Endothelial cell of umbilical vein (primary cell): Measurements from ENCODE around the gene CHERP. TPM values are rescaled to one million over a fixed set of nuclear protein-coding genes. Genes with fewer than 3 reads are reported as not detected.

Source experiments
- BruUV-seq: library from RNA; stranded (reverse); fragments of 400-500 nt; replicated peaks from 2 replicates; lab custom pipeline; 2021; lab: Mats Ljungman, UMichigan
- CTCF ChIA-PET: fragments of 300-600, 350-600 bp; sonication (Branson Sonifier 250); formaldehyde crosslinking; loops from one replicate; lab custom pipeline; 2021; ENCODE audit warnings: antibody characterized with exemption, inconsistent platforms; lab: Charles Lee
- POLR2A ChIA-PET: fragments of 300-600, 350-600 bp; sonication (Branson Sonifier 250); formaldehyde crosslinking; loops from one replicate; lab custom pipeline; 2021; ENCODE audit warnings: antibody characterized with exemption, inconsistent platforms; lab: Charles Lee
- DNase-seq: peaks from one replicate; pipeline ENCODE4 v3.0.0-alpha.2; 2011; ENCODE audit warnings: low read depth, low spot score
- FAIRE-seq: peaks from 2 replicates; lab custom pipeline; 2011; peaks lifted over from hg19 to GRCh38; lab: Jason Lieb, UNC
- H2AFZ ChIP-seq: 2 replicates; pipeline ENCODE4 v1.6.0; 2012; ENCODE audit warnings: low read depth, low read length, control low read depth, inconsistent platforms
- H3K27ac ChIP-seq: 2 replicates; pipeline ENCODE4 v1.5.1; 2011; ENCODE audit warnings: low read depth, mild to moderate bottlenecking, control low read depth, low read length, moderate library complexity; ENCODE audit not compliant: insufficient read depth
- H3K27me3 ChIP-seq, 2 experiments: 2 replicates each; pipeline versions ENCODE4 v1.6.0 to v1.6.1; 2011; ENCODE audit warnings: low read length in 2 of 2, mixed read lengths in 1 of 2; ENCODE audit not compliant: control insufficient read depth in 2 of 2, insufficient read depth in 2 of 2
- H3K36me3 ChIP-seq, 2 experiments: 2 replicates in 1 of 2; 3 replicates in 1 of 2; pipeline ENCODE4 v1.5.1; 2011; ENCODE audit warnings: low read length in 2 of 2, mild to moderate bottlenecking in 1 of 2, moderate library complexity in 1 of 2; ENCODE audit not compliant: control insufficient read depth in 2 of 2, insufficient read depth in 2 of 2; ENCODE audit errors: extremely low read depth in 1 of 2
- H3K4me1 ChIP-seq: 3 replicates; pipeline ENCODE4 v1.5.1; 2011; ENCODE audit warnings: mild to moderate bottlenecking, low read length; ENCODE audit not compliant: control insufficient read depth, insufficient read depth; ENCODE audit errors: extremely low read depth
- H3K4me2 ChIP-seq: 2 replicates; pipeline ENCODE4 v1.6.1; 2011; ENCODE audit warnings: low read length, control low read depth, mixed read lengths; ENCODE audit not compliant: insufficient read depth
- H3K4me3 ChIP-seq, 3 experiments: fragments of 200-600 bp in 1 of 3; sonication (generic), shearing (Covaris generic) in 1 of 3; replicated peaks in 1 of 3; 2 replicates each; pipeline ENCODE4 v1.5.1; 2011 to 2016; ENCODE audit warnings: control low read depth in 3 of 3, low read length in 3 of 3, mild to moderate bottlenecking in 2 of 3, inconsistent platforms in 1 of 3, low read depth in 1 of 3, moderate library complexity in 1 of 3; ENCODE audit not compliant: insufficient read depth in 1 of 3
- H3K79me2 ChIP-seq: 2 replicates; pipeline ENCODE4 v1.6.0; 2012; ENCODE audit warnings: low read length, inconsistent platforms; ENCODE audit not compliant: control insufficient read depth, insufficient read depth
- H3K9ac ChIP-seq: replicated peaks from 2 replicates; pipeline ENCODE3; 2011; ENCODE audit warnings: low read length, control low read depth; ENCODE audit not compliant: insufficient read depth; ENCODE audit errors: extremely low read depth
- H3K9me1 ChIP-seq: replicated peaks from 3 replicates; pipeline ENCODE4 v1.6.0; 2011; ENCODE audit warnings: mild to moderate bottlenecking, low read length; ENCODE audit not compliant: control insufficient read depth, insufficient read depth; ENCODE audit errors: extremely low read depth
- H3K9me3 ChIP-seq: replicated peaks from 2 replicates; pipeline ENCODE4 v1.5.1; 2012; ENCODE audit warnings: low read length, inconsistent platforms; ENCODE audit not compliant: control insufficient read depth, insufficient read depth
- H4K20me1 ChIP-seq: replicated peaks from 2 replicates; pipeline ENCODE3; 2011; ENCODE audit warnings: mild to moderate bottlenecking, low read length; ENCODE audit not compliant: control insufficient read depth, insufficient read depth; ENCODE audit errors: extremely low read depth
- CTCF ChIP-seq, 2 donors: IDR thresholded peaks; 1 replicate in 1 of 2; 2 replicates in 1 of 2; pipeline ENCODE4 v1.5.1; 2011; ENCODE audit warnings: low read length in 2 of 2, mild to moderate bottlenecking in 2 of 2, moderate library complexity in 2 of 2, control low read depth in 1 of 2, inconsistent platforms in 1 of 2, low read depth in 1 of 2; ENCODE audit not compliant: insufficient read depth in 1 of 2; ENCODE audit errors: extremely low read depth in 1 of 2
- FOS ChIP-seq: IDR thresholded peaks from 2 replicates; pipeline ENCODE4 v1.6.1; 2011; ENCODE audit warnings: mild to moderate bottlenecking, low read length, moderate library complexity, borderline replicate concordance; ENCODE audit not compliant: insufficient read depth
- MYC ChIP-seq: IDR thresholded peaks from one replicate; pipeline ENCODE4 v1.6.1; 2011; ENCODE audit warnings: mild to moderate bottlenecking, low read depth, low read length
- POLR2A ChIP-seq: IDR thresholded peaks from 2 replicates; pipeline ENCODE4 v1.6.1; 2012; ENCODE audit warnings: low read depth, mild to moderate bottlenecking, control low read depth, low read length
- dilution Hi-C: fragments of 300-500 bp; cut with MboI; formaldehyde crosslinking; loops from one replicate; pipeline ENCODE4 v1.15.0; 2019; ENCODE audit warnings: low sequenced_read_pairs; ENCODE audit not compliant: extremely low pct_ligation_motif_present
- intact Hi-C: fragments of 100-400 bp; cut with micrococcal nuclease; formaldehyde crosslinking; loops from one replicate; pipeline ENCODE4 v1.10.0; 2022
- polyA plus RNA-seq, 4 experiments: library from polyadenylated mRNA; depleted of rRNA in 3 of 4; stranded (reverse) in 3 of 4; unstranded in 1 of 4; fragments of >200 nt; gene quantifications; 2 replicates each; pipeline versions ENCODE4 v1.2.1 to v1.2.3, GENCODE V29; 2011 to 2012; ENCODE audit warnings: missing spikeins in 1 of 4
- total RNA-seq: library from RNA; stranded (reverse); gene quantifications from 2 replicates; pipeline ENCODE4 v1.2.3, GENCODE V29; 2021

The CHERP gene
- total and polyA plus RNA-seq, 2 donors (not counting 3 experiments of a cell fraction or from before 2014, with no cell fraction given) = 8.9 to 53.9 TPM

GRCh38 chr19:16519230-16519687 is 23.0 kb downstream of the CHERP start:
- BruUV-seq = no TSS peak
- H2AFZ ChIP-seq = no peak overlapping the region
- H3K9me3 ChIP-seq = no peaks in the 10 kb centered on the region
- no peaks in the 10 kb centered on the region for H3K79me2 ChIP-seq
- no peak overlapping the region for H3K4me2 ChIP-seq
- no peak overlapping the region for H3K27ac ChIP-seq
- POLR2A ChIA-PET = no interaction called here
- no peaks in the 10 kb centered on the region for H4K20me1 ChIP-seq
- H3K36me3 ChIP-seq = peaks cover 22 to 56% of the 10 kb centered on the region in 2 experiments
- dilution Hi-C loops = no loop called here
- no peak overlapping the region for H3K9ac ChIP-seq
- H3K4me1 ChIP-seq = no peaks in the 10 kb centered on the region
- DNase-seq = no peak
- H3K27me3 ChIP-seq = no peaks in the 10 kb centered on the region
- no peak overlapping the region for H3K4me3 ChIP-seq
- CTCF ChIA-PET = no interaction called here
- no peak for FAIRE-seq
- intact Hi-C loops = no loop called here
- no peaks in the 10 kb centered on the region for H3K9me1 ChIP-seq
- no peak for TF ChIP-seq MYC

GRCh38 chr19:16518483-16519229 is 23.6 kb downstream of the CHERP start:
- H3K27ac ChIP-seq = no peak overlapping the region
- dilution Hi-C loops = no loop called here
- no peak overlapping the region for H3K4me2 ChIP-seq
- H3K79me2 ChIP-seq = no peaks in the 10 kb centered on the region
- H3K27me3 ChIP-seq = no peaks in the 10 kb centered on the region
- ChIA-PET CTCF (no interaction called here), POLR2A (no interaction called here)
- intact Hi-C loops = no loop called here
- H3K9me3 ChIP-seq = no peaks in the 10 kb centered on the region
- no TSS peak for BruUV-seq
- DNase-seq = peak; percentile 18
- TF ChIP-seq CTCF (IDR thresholded peaks at IDR 0.05; ENCODE audit: extremely low read depth in 1 of 2, insufficient read depth in 1 of 2, low read depth in 1 of 2, low read length in 2 of 2) (peak; percentile 15 to 31), POLR2A (no peak), FOS (no peak)
- no peak overlapping the region for H2AFZ ChIP-seq
- no peak overlapping the region for H3K4me3 ChIP-seq
- H3K4me1 ChIP-seq = no peaks in the 10 kb centered on the region
- H4K20me1 ChIP-seq = no peaks in the 10 kb centered on the region
- FAIRE-seq = no peak
- H3K36me3 ChIP-seq = peaks cover 21 to 56% of the 10 kb centered on the region in 2 experiments
- no peaks in the 10 kb centered on the region for H3K9me1 ChIP-seq
- H3K9ac ChIP-seq = no peak overlapping the region
